ENCODE data around the gene TRIM10.
"Not testable (repeated sequence)": the region's sequence is repeated elsewhere in the genome, so short reads cannot be mapped to it uniquely, and the experiment has no call there.

TRIM10 gene

DNA sequence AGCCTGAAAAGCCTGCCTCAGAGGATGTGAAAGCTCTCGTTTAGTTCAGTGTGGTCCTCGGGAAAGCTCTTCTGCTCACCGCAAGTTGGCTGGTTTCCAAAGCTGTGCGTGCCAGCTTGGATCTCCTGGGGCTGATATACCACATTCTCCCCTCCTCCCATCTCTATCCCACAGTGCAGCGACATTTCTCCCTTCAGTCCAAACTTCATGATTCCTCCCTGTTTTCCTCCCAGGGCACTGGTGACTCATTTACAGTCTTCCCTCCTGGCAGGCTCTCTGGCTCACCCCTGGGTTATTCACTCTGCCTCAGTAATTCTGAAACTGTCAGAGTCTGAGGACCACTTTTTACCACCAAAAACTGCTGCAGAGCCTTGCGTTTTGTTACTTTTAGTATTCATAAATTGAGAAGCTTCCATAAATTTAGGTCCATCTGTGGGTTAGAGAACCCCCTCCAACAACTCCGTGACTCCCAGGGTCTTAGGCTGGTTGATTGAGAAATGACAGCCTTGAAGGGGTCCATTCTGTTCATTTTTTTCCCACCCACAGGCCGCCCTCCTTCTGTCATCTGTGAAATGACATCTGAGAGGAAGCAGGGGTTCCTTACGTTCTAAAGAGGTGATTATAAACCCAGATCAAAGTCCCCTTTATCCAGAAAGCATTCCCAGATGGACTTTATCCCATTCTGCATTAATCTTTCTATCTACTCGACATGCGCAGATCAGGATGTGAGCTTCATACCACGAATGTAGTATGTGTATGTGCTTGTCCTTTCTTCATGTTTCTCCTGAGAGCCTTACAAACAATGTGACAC lies 6.1 kb downstream of the TRIM10 start:
- DNase-seq, result no peak

DNA sequence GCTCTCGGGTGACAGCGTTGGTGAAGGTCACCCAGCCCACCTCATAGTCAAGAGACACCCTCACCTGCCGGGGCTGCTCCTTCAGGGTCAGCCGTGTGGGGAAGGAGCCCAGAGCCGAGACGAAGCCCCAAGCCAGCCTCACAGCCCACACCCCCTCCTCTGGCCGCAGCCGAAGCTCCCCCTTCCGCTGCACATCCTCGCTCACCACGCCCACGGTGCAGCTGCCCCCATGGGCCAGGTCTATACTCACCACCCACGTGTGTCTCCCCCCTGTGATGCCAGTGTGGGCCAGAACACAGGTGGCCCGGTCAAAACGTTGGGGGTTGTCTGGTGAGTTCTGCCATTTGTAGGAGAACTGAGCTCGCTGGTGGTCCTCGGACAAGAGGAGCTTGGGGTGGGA lies 7.0 kb downstream of the TRIM10 start:
- DNase-seq, result no peak

DNA sequence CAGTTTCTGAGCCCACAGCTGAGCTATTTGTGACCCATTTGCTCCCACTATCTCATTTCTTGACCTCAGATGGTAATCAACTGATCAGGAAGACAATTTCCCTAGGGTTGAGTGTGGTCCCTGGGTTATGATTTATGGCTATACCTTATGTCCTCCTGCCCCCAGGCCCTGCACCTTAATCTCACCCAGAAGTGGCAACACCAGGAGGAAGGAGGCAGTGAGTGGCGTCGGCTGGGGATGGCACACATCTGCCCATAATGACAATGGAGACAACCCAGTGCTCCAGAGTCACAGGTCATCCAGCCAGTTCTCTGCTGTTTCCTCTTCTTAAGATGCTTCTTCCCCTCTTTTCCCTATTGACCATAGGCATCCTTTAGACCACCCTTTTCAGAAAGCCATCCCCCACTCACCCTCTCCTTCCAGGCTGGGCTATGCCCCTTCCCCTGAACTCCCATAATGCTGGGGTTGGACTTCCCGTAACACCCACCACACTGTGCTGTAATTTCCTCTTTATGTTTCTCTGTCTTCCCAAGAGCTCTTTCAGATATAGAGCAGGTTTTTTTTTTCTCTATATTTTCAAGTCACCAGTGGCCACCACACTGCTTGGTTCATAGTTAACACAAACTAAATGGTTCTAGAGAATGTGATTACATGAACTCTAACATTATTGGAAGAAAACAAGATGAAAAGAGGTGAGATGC lies 8.0 kb downstream of the TRIM10 start:
- DNase-seq, result no peak

DNA sequence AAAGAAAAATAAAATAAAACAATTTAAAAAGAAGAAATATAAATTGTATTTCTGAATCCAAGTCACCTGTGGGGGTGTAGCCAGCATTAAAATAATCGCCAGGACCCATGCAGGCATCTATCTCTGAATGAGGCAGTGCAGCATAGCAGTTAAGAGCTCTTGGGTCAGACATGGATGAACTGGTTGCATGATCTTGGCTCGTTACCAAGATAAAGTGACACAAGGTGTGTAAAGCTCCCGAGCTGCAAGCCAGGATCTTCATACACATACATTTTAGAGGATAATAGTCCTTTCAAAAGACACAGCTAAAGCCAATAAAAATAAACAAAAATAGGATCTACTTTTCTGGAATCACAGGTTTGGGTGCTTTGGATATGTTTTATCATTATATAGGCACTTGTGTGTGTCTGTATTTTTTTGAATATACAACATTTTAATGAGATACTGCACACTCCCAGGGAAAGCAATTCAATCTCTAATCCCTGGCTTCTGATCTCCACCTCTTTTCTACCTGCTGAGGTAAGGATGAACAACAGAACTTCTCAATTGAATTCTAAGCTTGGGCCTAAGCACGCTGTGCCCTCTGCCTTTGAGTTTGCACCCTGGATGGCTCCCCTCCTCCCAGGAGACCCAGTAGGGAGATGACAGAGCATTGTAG lies 8.9 kb downstream of the TRIM10 start:
- no peak for DNase-seq

DNA sequence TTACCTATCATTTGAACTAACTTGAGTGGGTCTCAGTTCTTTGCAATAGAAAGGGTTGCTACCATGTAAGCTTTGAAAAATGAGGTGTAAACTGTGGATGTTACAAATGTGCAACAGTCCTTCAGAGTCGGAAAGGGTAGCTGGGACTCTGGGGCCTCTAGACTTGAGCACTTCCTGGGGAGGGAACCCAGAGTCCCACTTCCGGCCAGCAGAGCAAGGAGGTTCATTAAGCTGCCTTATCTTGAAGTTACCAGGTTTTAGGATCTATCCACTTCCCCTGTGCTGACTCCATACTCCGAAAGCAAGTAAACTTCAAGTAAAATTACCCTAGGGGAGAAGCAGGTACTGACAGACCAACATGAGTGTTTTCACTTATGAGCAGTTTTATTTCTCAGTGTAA lies 9.4 kb downstream of the TRIM10 start:
- no peak for DNase-seq

DNA sequence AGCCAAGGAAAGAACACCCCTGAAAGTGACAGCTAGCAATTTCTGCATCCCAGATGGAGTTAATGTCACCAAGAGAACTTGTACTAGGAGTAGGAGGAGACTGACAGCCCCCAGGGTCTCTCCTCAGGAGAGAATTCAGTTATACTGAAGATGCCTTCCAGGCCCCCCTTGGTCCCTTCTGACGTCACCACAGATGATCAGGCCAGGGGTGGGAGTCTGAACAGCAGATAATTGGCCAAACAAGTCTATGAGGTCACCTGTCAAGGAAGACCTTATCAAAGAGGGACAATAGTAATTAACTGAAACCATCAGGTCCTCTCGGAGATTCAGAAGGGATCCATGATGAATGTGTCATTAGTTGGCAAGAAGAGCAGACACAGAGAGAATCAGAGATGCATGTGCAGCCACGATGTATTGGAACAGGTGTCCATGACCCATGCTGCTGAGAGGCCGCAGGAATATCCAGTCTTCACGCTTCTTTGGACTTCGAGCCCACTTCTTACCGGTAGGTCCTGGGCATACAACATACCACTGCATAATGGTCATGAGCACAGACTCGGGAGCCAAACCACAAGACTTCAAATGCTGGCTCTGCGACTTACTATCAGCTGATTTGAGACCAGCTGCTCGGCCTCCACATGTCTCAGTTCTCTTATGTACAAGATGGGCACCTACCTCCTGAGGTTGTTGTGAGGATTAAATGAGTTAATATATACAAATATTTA lies 10.2 kb downstream of the TRIM10 start:
- DNase-seq, result no peak

DNA sequence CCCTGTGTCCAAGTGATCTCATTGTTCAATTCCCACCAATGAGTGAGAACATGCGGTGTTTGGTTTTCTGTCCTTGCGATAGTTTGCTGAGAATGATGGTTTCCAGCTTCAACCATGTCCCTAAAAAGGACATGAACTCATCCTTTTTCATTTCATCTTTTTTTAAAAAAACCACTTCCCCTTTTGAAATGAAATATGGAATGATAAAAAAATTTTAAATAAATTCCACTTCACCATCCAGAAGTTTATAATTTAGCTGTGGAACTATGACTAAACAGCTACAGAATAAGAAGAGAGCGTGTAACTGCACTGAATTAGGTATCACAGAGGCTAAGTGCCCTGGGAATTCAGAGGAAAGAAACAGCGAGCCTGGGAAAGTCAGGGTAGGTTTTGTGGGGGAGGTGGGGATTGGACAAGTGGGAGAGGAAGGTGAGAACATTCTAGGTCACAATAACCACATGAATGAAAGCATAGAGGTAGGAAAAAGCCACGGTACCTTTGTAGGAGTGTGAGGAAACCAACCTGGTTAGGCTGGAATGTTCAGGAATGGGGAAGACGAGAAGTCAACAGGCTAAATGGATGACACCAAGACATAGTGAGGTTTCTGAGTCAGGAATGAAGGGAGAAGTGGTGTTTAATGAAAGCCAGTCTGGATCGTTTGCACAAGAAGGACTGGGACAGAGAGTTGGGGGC lies 11.0 kb downstream of the TRIM10 start:
- no peak for DNase-seq

DNA sequence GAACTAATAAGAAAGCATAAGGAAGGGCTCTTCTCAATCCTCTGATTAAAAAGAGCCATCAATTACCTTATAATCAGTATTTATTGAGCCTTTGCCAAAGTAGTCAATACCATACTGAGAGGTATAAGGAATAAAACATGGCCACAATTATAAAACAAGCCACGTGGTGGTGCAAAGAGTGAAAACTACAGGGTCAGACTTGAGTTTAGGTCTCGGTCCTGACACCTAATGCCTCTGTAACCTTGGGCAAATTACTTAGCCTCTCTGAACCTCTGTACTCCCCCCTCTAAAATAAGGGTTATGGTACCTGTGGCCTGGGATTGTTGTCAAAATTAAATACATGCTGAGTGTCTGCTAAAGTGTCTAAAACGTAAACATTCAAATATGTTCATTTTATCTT lies 11.8 kb downstream of the TRIM10 start:
- no peak for DNase-seq

DNA sequence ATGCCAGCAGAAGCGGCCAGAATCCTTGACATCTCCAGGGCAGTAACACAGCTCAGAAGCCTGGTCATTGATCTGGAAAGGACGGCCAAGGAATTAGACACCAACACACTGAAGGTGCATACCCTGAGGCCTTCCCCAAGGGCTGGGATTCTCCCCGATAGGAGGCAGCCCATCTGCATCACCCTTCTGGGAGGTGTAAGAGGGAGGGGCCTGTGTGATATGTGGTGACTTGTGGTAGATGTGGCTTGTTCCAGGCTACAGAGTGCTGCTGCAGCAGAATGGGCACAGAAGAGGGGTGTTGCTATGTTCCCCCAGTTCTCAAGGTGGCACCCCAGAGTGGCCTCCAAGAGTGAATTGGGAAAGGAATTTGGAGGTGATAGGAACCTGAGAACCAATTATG lies 13.9 kb downstream of the TRIM10 start:
- DNase-seq, result no peak

DNA sequence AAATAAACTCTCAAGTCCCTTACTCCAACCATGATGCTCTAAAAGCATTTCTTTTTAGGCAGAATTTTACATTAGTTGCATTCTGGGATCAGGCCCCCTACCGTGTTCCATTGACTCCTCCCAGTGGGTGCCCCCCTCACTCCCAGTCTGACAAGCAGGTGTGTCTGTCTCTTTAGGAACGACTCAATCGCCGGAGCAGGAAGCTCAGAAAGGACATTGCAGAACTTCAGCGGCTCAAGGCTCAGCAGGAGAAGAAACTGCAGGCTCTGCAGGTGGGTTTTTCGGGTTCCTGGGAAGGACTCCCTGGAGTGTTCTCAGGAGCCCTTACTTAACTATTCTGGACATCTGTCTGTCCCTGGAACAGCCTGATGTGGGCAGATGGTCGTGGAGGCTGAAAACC lies 15.2 kb downstream of the TRIM10 start:
- no peak for DNase-seq

DNA sequence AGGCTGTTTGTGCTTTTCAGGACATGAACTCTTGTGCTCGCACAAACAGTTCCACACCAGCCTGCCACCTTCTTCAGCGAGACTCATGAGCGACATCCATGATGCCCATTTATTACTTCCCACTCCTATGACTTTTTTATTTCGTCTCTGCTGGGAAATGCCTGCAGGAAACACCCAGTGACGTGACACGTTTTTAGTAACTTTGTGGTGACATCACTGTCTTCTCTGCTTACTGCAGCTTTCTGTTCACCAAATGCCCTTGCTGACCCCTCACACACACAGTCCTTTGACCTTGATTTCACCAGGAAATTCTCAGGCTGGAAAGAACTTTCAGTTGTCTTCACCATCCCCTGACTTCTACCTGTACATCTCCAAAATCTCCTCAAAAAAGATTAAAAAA lies 16.2 kb downstream of the TRIM10 start:
- no peak for DNase-seq

DNA sequence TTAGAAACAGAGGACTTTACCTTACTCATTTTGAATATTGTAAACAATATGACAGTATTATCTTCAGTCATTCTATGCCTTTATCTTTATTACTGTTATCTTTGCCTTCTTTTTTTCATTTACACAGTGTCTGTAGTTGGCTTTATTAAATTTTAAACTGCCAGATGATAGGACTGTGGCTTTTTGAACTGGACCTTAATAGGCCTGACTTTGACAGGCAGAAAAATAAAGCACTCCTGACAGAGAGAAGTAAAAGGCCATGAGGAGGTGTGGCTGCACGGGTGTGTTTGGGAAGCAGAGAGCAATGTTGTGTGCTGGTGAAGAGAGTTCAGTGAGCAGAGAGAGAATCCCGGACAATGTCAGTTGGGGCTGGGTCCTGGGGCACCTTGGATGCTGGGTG lies 17.2 kb downstream of the TRIM10 start:
- DNase-seq, result no peak

DNA sequence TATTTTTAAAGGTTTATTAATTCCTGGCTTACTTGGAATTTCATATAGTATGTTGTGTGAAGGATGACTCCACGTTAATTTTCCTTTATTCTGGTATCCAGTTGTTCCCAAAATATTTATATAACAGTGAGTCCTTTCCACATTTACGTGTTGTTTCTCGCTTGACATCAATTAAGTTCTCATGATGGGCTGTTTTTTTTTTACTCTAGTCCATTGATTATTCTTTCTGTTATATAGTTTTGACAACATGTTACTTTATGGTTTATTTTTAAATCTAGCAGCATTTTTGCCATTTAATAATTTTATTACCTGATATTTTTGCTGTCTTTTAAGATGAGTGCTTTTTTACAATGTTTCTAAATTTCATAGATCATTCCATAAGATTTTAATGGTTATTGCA lies 18.3 kb downstream of the TRIM10 start:
- no peak for DNase-seq

DNA sequence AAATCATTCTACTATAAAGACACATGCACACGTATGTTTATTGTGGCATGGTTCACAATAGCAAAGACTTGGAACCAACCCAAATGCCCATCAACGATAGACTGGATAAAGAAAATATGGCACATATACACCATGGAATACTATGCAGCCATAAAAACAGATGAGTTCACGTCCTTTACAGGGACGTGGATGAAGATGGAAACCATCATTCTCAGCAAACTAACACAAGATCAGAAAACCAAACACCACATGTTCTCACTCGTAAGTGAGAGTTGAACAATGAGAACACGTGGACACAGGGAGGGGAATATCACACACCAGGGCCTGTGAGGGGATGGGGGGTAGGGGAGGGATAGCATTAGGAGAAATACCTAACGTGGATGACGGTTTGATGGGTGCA lies 20.8 kb downstream of the TRIM10 start:
- not testable (repeated sequence) for DNase-seq

DNA sequence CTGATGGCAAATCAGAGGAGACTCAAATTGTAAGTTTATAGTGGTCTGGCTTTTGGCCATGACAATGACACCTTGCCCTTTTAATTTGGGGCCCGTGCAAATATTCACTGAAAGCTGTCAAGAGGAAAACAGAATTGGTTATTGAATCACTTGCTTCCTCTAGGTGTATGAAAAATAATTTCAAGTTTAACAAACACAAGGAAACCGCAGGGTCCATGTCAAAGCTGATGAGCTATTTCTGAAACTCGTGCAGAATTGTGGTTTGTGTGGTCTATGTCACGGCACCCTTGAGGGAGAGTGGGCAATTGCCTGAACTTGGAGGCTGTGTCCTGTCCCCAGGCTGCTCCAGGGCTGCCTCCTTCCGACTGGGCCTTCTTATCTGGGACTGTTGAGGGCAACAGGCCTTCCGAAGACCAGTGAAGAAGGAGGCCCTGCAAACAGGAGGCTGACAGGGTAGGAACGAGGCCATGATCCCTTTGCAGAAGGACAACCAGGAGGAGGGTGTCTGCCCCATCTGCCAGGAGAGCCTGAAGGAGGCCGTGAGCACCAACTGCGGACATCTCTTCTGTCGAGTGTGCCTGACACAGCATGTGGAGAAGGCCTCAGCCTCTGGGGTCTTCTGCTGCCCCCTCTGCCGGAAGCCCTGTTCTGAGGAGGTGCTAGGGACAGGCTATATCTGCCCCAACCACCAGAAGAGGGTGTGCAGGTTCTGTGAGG lies 24.3 kb downstream of the TRIM10 start:
- DNase-seq, result no peak

DNA sequence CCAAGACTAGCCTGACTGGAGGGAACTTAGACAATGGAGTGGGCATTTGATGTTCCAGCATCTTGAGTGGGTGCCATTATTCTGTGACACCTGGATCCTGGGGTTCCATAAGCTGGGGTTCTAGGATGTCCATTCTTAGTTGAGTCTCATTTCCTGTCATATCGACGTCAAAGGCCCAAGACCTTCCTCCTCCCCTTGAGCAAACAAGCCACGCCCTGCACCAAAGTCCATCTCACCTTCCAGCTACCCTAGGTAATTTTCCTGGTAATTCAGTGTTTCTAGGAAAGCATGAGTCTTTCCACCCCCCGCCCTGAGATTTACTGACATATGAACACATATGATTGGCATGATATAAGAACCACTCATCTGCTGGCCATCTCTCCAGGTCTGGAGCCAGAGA lies 25.3 kb downstream of the TRIM10 start, which contains the start of gene TRIM40:
Gene TRIM40 (plus strand): TSS at position 384 of the 400 bp plus-strand sequence. CDS start 897 bp downstream, outside the sequence.
- DNase-seq, result no peak

DNA sequence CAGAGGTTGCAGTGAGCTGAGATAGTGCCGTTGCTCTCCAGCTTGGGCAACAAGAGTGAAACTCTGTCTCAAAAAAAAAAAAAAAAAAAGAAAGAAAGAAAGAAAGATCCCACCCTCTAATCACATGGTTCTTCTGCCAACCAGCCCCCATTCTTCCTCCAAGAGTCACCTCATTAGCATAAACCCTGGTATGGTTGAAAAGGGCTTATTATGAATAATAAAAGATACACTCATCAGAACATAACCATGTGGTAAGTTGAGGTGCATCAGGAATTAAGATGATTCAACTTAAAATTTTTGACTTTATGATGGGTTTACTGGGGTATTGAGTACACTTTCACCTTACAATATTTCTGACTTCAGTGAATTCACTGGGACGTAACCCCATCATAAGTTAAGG lies 25.9 kb downstream of the TRIM10 start:
- DNase-seq, result no peak

DNA sequence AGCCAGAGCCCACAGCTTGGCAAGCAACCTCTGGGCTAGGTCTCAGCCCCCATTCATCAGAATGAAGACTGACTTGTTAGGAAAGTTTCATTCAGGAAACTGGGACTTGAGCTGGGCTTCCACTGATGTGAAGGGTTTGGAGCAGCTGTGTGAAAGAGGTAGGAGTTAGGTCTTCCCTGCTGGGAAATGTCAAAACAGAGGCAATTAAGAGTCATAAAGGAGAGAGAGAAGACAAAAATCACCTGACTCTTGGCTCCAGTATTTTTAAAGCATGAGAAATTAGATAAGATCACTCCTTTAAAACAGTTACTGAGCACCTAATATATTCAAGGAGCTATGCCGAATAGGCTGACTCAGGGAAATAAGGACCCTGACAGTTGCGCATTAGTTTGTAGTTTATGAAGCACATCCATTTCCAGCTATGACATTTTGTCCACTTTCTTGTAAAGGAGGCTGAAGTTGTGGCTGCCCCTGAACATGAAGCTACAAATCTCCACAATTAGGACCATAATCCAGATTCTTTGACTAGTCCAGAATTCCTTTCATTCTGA lies 29.0 kb downstream of the TRIM10 start:
- DNase-seq, result no peak

DNA sequence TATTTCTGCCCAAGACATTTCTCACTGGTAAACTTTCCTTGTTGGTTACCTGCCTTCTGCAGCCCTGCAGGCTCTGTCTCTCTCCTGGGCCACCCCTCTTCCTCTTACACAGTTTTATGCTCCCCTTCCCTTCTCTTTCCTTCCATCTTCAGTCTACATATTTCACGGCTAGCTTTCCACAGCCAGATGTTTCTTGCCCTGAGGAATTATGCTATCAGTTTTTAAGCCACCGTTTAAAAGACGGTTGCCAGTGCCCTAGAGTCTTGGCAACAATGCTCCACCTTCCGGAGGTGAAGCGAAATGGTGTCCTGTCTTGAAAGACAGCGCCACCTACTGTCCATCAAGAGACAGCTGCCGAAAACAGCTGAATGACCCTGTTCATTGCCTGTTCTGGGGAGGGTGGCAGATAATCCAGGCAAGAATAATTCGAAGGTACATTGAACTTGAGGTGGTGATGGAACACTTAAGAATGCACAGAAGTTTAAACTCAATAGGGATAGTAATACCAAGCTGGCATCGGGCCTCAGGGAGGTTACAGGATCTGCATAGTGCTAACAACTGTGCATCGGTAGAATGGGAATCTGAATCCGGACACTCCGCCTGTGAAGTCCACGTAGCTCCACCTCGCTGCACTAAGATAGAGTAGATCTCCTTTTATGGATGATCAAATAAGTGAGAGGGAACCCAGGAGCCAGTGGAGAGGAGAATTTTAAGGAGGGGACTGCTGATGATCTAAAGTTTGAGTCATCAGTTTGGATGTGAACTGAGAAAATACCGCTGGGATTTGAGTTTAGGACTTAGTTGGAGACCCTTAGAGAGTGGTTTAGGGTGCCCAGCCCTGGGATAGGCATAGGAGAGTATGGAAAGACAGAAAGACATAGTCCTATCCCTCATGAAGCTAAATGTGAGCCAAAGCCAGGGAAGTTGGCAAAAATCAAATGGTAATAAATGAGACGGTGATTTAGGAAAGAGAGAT lies 29.8 kb downstream of the TRIM10 start:
- peak in 42 of 56 donors; percentile 1 to 72 (median 35) for DNase-seq

All from nucleus accumbens (tissue), 56 donors.